WTC11 (cell line): Measurements from ENCODE around the gene LCNL1.

Experiments
- E2F5 ChIP-seq: sonication (generic); formaldehyde crosslinking; IDR thresholded peaks from 2 replicates; pipeline ENCODE4 v1.8.1; 2022; ENCODE audit warnings: mild to moderate bottlenecking, moderate library complexity, missing genetic modification reagents
- MAX ChIP-seq: sonication (generic); formaldehyde crosslinking; IDR thresholded peaks from 2 replicates; pipeline ENCODE4 v1.8.0; 2022; ENCODE audit warnings: mild to moderate bottlenecking, missing genetic modification reagents
- TEAD4 ChIP-seq: sonication (generic); formaldehyde crosslinking; IDR thresholded peaks from 2 replicates; pipeline ENCODE4 v1.8.0; 2022; ENCODE audit warnings: mild to moderate bottlenecking, missing genetic modification reagents
- TF ChIP-seq, protein P1 (sequence below): fragments of 200-600 bp; IDR thresholded peaks from 2 replicates; pipeline ENCODE4 v1.8.0; 2022; ENCODE audit warnings: antibody characterized with exemption
- TF ChIP-seq, protein P2 (sequence below): sonication (generic); formaldehyde crosslinking; IDR thresholded peaks from 2 replicates; pipeline ENCODE4 v1.8.1; 2023; ENCODE audit warnings: mild to moderate bottlenecking, missing genetic modification reagents, borderline replicate concordance
- TF ChIP-seq, protein P3 (sequence below): sonication (generic); formaldehyde crosslinking; IDR thresholded peaks from 2 replicates; pipeline ENCODE4 v1.8.0; 2023; ENCODE audit warnings: missing genetic modification reagents

DNA sequence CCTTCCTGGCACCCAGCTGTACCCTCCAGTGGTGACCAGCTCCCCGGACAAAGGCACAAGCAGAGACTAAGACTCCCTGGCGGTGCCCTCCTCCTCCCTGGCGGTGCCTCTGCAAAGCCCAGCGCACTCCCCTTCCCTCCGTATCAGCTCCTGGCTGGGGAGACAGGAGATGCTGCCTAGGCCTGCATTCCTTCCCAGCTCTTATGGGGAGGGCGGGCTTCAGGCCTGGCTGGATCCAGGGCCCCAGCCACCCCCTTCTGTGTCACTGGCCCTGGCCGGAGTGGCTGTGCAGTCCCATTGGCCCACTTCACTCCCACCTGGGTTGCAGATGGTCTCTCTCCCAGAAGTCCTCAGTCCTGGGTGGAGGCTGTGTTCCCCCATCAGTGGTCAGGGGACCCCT lies 24.3 kb upstream of the LCNL1 start:
- TF ChIP-seq, protein P1, sequence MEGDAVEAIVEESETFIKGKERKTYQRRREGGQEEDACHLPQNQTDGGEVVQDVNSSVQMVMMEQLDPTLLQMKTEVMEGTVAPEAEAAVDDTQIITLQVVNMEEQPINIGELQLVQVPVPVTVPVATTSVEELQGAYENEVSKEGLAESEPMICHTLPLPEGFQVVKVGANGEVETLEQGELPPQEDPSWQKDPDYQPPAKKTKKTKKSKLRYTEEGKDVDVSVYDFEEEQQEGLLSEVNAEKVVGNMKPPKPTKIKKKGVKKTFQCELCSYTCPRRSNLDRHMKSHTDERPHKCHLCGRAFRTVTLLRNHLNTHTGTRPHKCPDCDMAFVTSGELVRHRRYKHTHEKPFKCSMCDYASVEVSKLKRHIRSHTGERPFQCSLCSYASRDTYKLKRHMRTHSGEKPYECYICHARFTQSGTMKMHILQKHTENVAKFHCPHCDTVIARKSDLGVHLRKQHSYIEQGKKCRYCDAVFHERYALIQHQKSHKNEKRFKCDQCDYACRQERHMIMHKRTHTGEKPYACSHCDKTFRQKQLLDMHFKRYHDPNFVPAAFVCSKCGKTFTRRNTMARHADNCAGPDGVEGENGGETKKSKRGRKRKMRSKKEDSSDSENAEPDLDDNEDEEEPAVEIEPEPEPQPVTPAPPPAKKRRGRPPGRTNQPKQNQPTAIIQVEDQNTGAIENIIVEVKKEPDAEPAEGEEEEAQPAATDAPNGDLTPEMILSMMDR: no peak
- TF ChIP-seq TEAD4 (CRISPR knock-in tag) (no peak), E2F5 (CRISPR knock-in tag) (no peak), MAX (no peak)
- TF ChIP-seq, protein P2, sequence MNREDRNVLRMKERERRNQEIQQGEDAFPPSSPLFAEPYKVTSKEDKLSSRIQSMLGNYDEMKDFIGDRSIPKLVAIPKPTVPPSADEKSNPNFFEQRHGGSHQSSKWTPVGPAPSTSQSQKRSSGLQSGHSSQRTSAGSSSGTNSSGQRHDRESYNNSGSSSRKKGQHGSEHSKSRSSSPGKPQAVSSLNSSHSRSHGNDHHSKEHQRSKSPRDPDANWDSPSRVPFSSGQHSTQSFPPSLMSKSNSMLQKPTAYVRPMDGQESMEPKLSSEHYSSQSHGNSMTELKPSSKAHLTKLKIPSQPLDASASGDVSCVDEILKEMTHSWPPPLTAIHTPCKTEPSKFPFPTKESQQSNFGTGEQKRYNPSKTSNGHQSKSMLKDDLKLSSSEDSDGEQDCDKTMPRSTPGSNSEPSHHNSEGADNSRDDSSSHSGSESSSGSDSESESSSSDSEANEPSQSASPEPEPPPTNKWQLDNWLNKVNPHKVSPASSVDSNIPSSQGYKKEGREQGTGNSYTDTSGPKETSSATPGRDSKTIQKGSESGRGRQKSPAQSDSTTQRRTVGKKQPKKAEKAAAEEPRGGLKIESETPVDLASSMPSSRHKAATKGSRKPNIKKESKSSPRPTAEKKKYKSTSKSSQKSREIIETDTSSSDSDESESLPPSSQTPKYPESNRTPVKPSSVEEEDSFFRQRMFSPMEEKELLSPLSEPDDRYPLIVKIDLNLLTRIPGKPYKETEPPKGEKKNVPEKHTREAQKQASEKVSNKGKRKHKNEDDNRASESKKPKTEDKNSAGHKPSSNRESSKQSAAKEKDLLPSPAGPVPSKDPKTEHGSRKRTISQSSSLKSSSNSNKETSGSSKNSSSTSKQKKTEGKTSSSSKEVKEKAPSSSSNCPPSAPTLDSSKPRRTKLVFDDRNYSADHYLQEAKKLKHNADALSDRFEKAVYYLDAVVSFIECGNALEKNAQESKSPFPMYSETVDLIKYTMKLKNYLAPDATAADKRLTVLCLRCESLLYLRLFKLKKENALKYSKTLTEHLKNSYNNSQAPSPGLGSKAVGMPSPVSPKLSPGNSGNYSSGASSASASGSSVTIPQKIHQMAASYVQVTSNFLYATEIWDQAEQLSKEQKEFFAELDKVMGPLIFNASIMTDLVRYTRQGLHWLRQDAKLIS (CRISPR knock-in tag): no peak
- TF ChIP-seq, protein P3, sequence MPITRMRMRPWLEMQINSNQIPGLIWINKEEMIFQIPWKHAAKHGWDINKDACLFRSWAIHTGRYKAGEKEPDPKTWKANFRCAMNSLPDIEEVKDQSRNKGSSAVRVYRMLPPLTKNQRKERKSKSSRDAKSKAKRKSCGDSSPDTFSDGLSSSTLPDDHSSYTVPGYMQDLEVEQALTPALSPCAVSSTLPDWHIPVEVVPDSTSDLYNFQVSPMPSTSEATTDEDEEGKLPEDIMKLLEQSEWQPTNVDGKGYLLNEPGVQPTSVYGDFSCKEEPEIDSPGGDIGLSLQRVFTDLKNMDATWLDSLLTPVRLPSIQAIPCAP (CRISPR knock-in tag): no peak
